ENCODE measurements around the gene RMP24.
"Not testable (repeated sequence)": the region's sequence is repeated elsewhere in the genome, so short reads cannot be mapped to it uniquely, and the experiment has no call there.

RMP24 gene

GRCh38 chr18:35968278-35968880 is 4.1 kb upstream of the RMP24 start:
- no peak for DNase-seq

GRCh38 chr18:35969676-35970075 is 2.8 kb upstream of the RMP24 start:
- no peak for DNase-seq

GRCh38 chr18:35971661-35972196 is 750 bp upstream of the RMP24 start:
- no peak for DNase-seq

- DNase-seq = no peak
Observed at GRCh38 chr18:35973650-35974049, 1.2 kb downstream of the RMP24 start.

GRCh38 chr18:35974181-35974580 is 1.7 kb downstream of the RMP24 start:
- no peak for DNase-seq

- no peak for DNase-seq
Observed at GRCh38 chr18:35979112-35979511, 6.6 kb downstream of the RMP24 start.

- no peak for DNase-seq
Observed at GRCh38 chr18:35982409-35983114, 10.1 kb downstream of the RMP24 start.

GRCh38 chr18:35983147-35983546 is 10.7 kb downstream of the RMP24 start:
- no peak for DNase-seq

- no peak for DNase-seq
Observed at GRCh38 chr18:35983818-35984217, 11.3 kb downstream of the RMP24 start.

- DNase-seq = no peak
Observed at GRCh38 chr18:35991696-35992095, 19.2 kb downstream of the RMP24 start.

GRCh38 chr18:35993013-35993412 is 20.5 kb downstream of the RMP24 start:
- DNase-seq = no peak

- DNase-seq = no peak
Observed at GRCh38 chr18:35998967-35999366, 26.5 kb downstream of the RMP24 start.

GRCh38 chr18:35999925-36000324 is 27.4 kb downstream of the RMP24 start:
- no peak for DNase-seq

GRCh38 chr18:36006997-36007396 is 34.5 kb downstream of the RMP24 start:
- DNase-seq = no peak

GRCh38 chr18:36009214-36009613 is 36.7 kb downstream of the RMP24 start:
- no peak for DNase-seq

- DNase-seq = no peak
Observed at GRCh38 chr18:36012891-36013290, 40.4 kb downstream of the RMP24 start.

GRCh38 chr18:36015629-36016028 is 43.1 kb downstream of the RMP24 start:
- no peak for DNase-seq

- DNase-seq = no peak
Observed at GRCh38 chr18:36017232-36017631, 44.8 kb downstream of the RMP24 start.

- no peak for DNase-seq
Observed at GRCh38 chr18:36020174-36020711, 47.8 kb downstream of the RMP24 start.

- no peak for DNase-seq
Observed at GRCh38 chr18:36023336-36023735, 50.9 kb downstream of the RMP24 start.

- not testable (repeated sequence) for DNase-seq
Observed at GRCh38 chr18:36024241-36024640, 51.8 kb downstream of the RMP24 start.

- DNase-seq = no peak
Observed at GRCh38 chr18:36025025-36025424, 52.5 kb downstream of the RMP24 start.

GRCh38 chr18:36028859-36029258 is 56.4 kb downstream of the RMP24 start:
- DNase-seq = no peak
